ENCODE measurements around the gene GPALPP1.

- TF ChIP-seq EZH2 (IDR thresholded peaks at IDR 0.05) (no peak), EZH2phosphoT487 (IDR thresholded peaks at IDR 0.05) (no peak)
- TF ChIP-seq, protein P1, sequence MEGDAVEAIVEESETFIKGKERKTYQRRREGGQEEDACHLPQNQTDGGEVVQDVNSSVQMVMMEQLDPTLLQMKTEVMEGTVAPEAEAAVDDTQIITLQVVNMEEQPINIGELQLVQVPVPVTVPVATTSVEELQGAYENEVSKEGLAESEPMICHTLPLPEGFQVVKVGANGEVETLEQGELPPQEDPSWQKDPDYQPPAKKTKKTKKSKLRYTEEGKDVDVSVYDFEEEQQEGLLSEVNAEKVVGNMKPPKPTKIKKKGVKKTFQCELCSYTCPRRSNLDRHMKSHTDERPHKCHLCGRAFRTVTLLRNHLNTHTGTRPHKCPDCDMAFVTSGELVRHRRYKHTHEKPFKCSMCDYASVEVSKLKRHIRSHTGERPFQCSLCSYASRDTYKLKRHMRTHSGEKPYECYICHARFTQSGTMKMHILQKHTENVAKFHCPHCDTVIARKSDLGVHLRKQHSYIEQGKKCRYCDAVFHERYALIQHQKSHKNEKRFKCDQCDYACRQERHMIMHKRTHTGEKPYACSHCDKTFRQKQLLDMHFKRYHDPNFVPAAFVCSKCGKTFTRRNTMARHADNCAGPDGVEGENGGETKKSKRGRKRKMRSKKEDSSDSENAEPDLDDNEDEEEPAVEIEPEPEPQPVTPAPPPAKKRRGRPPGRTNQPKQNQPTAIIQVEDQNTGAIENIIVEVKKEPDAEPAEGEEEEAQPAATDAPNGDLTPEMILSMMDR (IDR thresholded peaks at IDR 0.05): no peak
Observed at GRCh38 chr13:45046445-45046844, 57.1 kb downstream of the GPALPP1 start.
